ENCODE measurements around the gene ABCA13.

The ABCA13 gene, protein sequence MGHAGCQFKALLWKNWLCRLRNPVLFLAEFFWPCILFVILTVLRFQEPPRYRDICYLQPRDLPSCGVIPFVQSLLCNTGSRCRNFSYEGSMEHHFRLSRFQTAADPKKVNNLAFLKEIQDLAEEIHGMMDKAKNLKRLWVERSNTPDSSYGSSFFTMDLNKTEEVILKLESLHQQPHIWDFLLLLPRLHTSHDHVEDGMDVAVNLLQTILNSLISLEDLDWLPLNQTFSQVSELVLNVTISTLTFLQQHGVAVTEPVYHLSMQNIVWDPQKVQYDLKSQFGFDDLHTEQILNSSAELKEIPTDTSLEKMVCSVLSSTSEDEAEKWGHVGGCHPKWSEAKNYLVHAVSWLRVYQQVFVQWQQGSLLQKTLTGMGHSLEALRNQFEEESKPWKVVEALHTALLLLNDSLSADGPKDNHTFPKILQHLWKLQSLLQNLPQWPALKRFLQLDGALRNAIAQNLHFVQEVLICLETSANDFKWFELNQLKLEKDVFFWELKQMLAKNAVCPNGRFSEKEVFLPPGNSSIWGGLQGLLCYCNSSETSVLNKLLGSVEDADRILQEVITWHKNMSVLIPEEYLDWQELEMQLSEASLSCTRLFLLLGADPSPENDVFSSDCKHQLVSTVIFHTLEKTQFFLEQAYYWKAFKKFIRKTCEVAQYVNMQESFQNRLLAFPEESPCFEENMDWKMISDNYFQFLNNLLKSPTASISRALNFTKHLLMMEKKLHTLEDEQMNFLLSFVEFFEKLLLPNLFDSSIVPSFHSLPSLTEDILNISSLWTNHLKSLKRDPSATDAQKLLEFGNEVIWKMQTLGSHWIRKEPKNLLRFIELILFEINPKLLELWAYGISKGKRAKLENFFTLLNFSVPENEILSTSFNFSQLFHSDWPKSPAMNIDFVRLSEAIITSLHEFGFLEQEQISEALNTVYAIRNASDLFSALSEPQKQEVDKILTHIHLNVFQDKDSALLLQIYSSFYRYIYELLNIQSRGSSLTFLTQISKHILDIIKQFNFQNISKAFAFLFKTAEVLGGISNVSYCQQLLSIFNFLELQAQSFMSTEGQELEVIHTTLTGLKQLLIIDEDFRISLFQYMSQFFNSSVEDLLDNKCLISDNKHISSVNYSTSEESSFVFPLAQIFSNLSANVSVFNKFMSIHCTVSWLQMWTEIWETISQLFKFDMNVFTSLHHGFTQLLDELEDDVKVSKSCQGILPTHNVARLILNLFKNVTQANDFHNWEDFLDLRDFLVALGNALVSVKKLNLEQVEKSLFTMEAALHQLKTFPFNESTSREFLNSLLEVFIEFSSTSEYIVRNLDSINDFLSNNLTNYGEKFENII (N-terminal part only)

DNA sequence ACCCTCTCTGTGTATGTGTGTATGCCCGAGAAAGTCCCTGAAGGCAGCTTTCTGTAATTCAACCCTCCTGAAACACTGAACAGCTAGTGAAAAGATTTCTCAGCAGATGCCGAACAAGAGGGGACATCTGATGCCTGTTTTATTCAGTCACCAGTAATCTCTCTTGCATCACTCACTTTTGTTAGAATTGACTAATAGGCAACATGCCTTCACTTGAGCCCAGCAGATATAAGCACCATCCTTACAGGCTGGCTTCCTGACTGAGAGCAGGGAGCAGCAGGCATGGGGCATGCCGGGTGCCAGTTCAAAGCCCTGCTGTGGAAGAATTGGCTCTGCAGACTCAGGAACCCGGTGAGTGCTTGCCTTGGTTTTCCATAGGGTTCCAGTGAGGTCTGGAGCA lies at the start of gene ABCA13:
ABCA13 (plus strand) TSS at position 257 of the 400 bp plus-strand sequence; CDS start at position 283, 26 bp downstream.
- no peaks in the 10 kb centered on the region for H3K4me1 ChIP-seq
- H3K4me2 ChIP-seq: no peak within 1 kb of the TSS
- H3K27ac ChIP-seq: no peak within 1 kb of the TSS
- H3K36me3 ChIP-seq: no peaks in the 10 kb centered on the region
- H3K9me3 ChIP-seq: peaks cover 8% of the 10 kb centered on the region; the same call in 1 of the 2 replicates
- no peak within 1 kb of the TSS for H3K9ac ChIP-seq
- H3K4me3 ChIP-seq: no peak within 1 kb of the TSS
- H4K20me1 ChIP-seq: no peaks in the 10 kb centered on the region
- H3K27me3 ChIP-seq: no peaks in the 10 kb centered on the region
- no peak for TF ChIP-seq Cebpa-rat (IDR thresholded peaks at IDR 0.05)

DNA sequence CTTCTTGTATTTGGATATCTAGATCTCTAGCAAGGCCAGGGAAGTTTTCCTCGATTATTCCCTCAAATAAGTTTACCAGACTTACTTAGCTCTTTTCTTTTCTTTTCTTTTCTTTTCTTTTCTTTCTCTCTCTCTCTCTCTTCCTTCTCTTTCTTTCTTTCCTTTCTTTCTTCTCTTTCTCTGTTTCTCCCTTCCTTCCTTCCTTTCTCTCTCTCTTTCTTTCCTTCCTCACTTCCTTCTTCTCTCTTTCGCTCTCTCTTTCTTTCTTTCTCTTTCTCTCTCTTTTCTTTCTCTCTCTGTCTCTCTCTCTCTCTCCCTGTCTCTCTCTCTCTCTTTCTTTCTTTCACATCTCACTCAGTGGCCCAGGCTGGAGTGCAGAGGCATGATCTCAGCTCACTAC lies 45.2 kb upstream of the ABCA13 start:
- no peak overlapping the region for H3K9ac ChIP-seq
- H3K4me2 ChIP-seq: no peak overlapping the region
- H3K9me3 ChIP-seq: 0 out of 2 replicates have a peak, but pooled peaks cover 5% of the 10 kb centered on the region
- no peak overlapping the region for H3K27ac ChIP-seq
- H3K36me3 ChIP-seq: no peaks in the 10 kb centered on the region
- TF ChIP-seq Cebpa-rat (IDR thresholded peaks at IDR 0.05): no peak
- H3K4me3 ChIP-seq: no peak overlapping the region
- H3K27me3 ChIP-seq: no peaks in the 10 kb centered on the region
- no peaks in the 10 kb centered on the region for H3K4me1 ChIP-seq
- H4K20me1 ChIP-seq: no peaks in the 10 kb centered on the region

DNA sequence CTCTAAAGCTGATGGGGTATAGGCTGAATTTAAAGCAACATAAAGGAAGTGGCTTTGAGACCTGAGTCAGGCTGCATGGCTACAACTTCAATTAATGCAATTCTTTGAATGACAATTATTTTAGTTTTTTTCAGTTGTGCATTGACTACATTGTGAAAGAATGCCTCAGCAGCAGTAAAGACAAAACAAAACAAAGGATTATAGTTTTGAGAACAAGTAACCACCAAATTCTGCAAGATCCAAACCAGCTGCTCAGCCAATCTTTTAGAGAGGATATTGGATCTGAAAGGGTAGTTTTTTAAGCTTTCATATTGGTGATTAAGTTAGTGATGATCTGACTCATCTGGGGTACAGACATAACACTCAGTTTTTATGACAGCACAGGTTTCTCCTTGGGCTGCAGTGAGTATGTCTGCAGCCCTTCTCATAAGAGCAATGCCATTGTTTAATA lies 40.6 kb upstream of the ABCA13 start:
- 0 out of 2 replicates have a peak, but pooled peaks cover 5% of the 10 kb centered on the region for H3K9me3 ChIP-seq
- TF ChIP-seq Cebpa-rat (IDR thresholded peaks at IDR 0.05): no peak
- H3K36me3 ChIP-seq: no peaks in the 10 kb centered on the region
- no peak overlapping the region for H3K4me2 ChIP-seq
- no peaks in the 10 kb centered on the region for H3K27me3 ChIP-seq
- no peak overlapping the region for H3K9ac ChIP-seq
- no peaks in the 10 kb centered on the region for H3K4me1 ChIP-seq
- H3K4me3 ChIP-seq: no peak overlapping the region
- no peak overlapping the region for H3K27ac ChIP-seq
- H4K20me1 ChIP-seq: no peaks in the 10 kb centered on the region

DNA sequence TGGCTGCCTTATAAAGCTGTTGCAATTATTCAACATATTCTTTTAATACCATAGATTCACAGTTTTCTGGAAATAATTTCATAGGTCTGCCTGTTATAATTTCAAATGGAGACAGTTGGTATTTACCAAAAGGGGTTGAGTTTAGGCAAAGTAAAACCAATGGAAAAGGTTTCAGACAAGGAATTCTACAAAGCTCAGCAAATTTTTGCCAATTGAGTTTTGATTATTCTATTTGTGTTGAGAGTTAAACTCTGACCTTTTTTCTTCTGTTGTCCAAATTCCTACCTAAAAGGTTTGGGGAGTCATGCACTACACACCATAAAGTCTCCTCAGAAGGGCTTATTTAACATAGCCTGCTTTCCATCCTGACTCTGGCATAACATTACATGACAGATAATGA lies 38.5 kb upstream of the ABCA13 start:
- Histone ChIP-seq H3K4me2 (no peak overlapping the region), H3K27me3 (no peaks in the 10 kb centered on the region), H3K4me3 (no peak overlapping the region), H3K9ac (no peak overlapping the region), H3K9me3 (0 out of 2 replicates have a peak, but pooled peaks cover 7% of the 10 kb centered on the region), H3K4me1 (no peaks in the 10 kb centered on the region), H3K27ac (no peak overlapping the region), H3K36me3 (no peaks in the 10 kb centered on the region), H4K20me1 (no peaks in the 10 kb centered on the region)
- TF ChIP-seq Cebpa-rat (IDR thresholded peaks at IDR 0.05): no peak

DNA sequence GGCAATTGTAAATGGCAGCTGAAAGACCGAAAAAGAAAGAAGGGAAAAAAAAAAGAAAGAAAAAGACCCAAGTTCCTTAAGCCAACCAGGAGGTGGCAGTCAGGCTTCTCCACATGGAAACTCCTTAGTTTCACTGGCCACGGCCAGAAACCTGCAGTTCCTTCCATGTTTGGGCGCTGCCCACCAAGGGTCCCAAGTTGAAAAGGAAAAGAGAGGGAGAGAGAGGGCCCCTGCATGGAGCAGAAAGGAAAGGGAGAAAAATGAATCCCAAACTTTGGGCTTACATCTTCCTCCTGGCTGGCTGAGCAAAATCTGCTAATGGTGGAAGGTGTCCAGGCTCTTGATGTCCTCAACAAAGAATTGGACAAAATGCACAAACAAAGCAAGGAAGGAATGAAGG lies 31.8 kb upstream of the ABCA13 start:
- Histone ChIP-seq H3K4me1 (no peaks in the 10 kb centered on the region), H3K4me2 (no peak overlapping the region), H3K27me3 (no peaks in the 10 kb centered on the region), H3K27ac (no peak overlapping the region), H4K20me1 (no peaks in the 10 kb centered on the region), H3K9ac (no peak overlapping the region), H3K4me3 (no peak overlapping the region), H3K36me3 (no peaks in the 10 kb centered on the region), H3K9me3 (peaks cover 14% of the 10 kb centered on the region; the same call in 1 of the 2 replicates)
- no peak for TF ChIP-seq Cebpa-rat (IDR thresholded peaks at IDR 0.05)

- no peak overlapping the region for H3K4me3 ChIP-seq
- no peak overlapping the region for H3K4me2 ChIP-seq
- peaks cover 14% of the 10 kb centered on the region; the same call in 1 of the 2 replicates for H3K9me3 ChIP-seq
- no peaks in the 10 kb centered on the region for H3K4me1 ChIP-seq
- no peaks in the 10 kb centered on the region for H4K20me1 ChIP-seq
- no peaks in the 10 kb centered on the region for H3K36me3 ChIP-seq
- TF ChIP-seq Cebpa-rat (IDR thresholded peaks at IDR 0.05): no peak
- H3K27ac ChIP-seq: no peak overlapping the region
- H3K9ac ChIP-seq: no peak overlapping the region
- H3K27me3 ChIP-seq: no peaks in the 10 kb centered on the region
Measured at GRCh38 chr7:48140001-48140681, 31.1 kb upstream of the ABCA13 start.

- TF ChIP-seq Cebpa-rat (IDR thresholded peaks at IDR 0.05): no peak
- H3K4me1 ChIP-seq: no peaks in the 10 kb centered on the region
- H3K4me2 ChIP-seq: no peak overlapping the region
- no peak overlapping the region for H3K4me3 ChIP-seq
- H3K9me3 ChIP-seq: peaks cover 9% of the 10 kb centered on the region; the same call in 1 of the 2 replicates
- no peaks in the 10 kb centered on the region for H3K27me3 ChIP-seq
- H3K27ac ChIP-seq: no peak overlapping the region
- no peak overlapping the region for H3K9ac ChIP-seq
- H4K20me1 ChIP-seq: no peaks in the 10 kb centered on the region
- H3K36me3 ChIP-seq: no peaks in the 10 kb centered on the region
Measured at GRCh38 chr7:48141521-48141920, 29.7 kb upstream of the ABCA13 start.

- Histone ChIP-seq H3K27me3 (no peaks in the 10 kb centered on the region), H3K27ac (no peak overlapping the region), H3K9ac (no peak overlapping the region), H3K4me1 (no peaks in the 10 kb centered on the region), H3K9me3 (peaks cover 7% of the 10 kb centered on the region; the same call in 1 of the 2 replicates), H3K4me2 (no peak overlapping the region), H3K4me3 (no peak overlapping the region), H4K20me1 (no peaks in the 10 kb centered on the region), H3K36me3 (no peaks in the 10 kb centered on the region)
- no peak for TF ChIP-seq Cebpa-rat (IDR thresholded peaks at IDR 0.05)
Measured at GRCh38 chr7:48144291-48144768, 26.9 kb upstream of the ABCA13 start.
